BLaER1 (cell line): ENCODE measurements around the gene MIEN1.
"Not testable (repeated sequence)": the region's sequence is repeated elsewhere in the genome, so short reads cannot be mapped to it uniquely, and the experiment has no call there.

Experiments used
- H3K27ac ChIP-seq: shearing (Covaris generic); formaldehyde crosslinking; 2 replicates; pipeline ENCODE4 v1.8.1; 2022
- H3K27me3 ChIP-seq: shearing (Covaris generic); formaldehyde crosslinking; 2 replicates; pipeline ENCODE4 v1.8.1; 2022
- H3K36me3 ChIP-seq: shearing (Covaris generic); formaldehyde crosslinking; 2 replicates; pipeline ENCODE4 v1.8.1; 2022
- H3K4me1 ChIP-seq: shearing (Covaris generic); formaldehyde crosslinking; 2 replicates; pipeline ENCODE4 v1.8.1; 2022
- H3K4me2 ChIP-seq: shearing (Covaris generic); formaldehyde crosslinking; 2 replicates; pipeline ENCODE4 v1.8.1; 2022
- H3K4me3 ChIP-seq: shearing (Covaris generic); formaldehyde crosslinking; 2 replicates; pipeline ENCODE4 v1.8.1; 2022
- H3K9ac ChIP-seq: shearing (Covaris generic); formaldehyde crosslinking; 2 replicates; pipeline ENCODE4 v1.8.1; 2022
- H3K9me3 ChIP-seq: shearing (Covaris generic); formaldehyde crosslinking; 2 replicates; pipeline ENCODE4 v1.8.1; 2022
- H4K20me1 ChIP-seq: shearing (Covaris generic); formaldehyde crosslinking; 2 replicates; pipeline ENCODE4 v1.8.1; 2022
- Cebpa-rat ChIP-seq: shearing (Covaris generic); IDR thresholded peaks from 2 replicates; pipeline ENCODE4 v1.8.1; 2022

Gene MIEN1

GRCh38 chr17:39727556-39727955, 2.8 kb downstream of the MIEN1 start:
- H3K4me3 ChIP-seq: no peak overlapping the region
- H3K27ac ChIP-seq: no peak overlapping the region
- H3K9ac ChIP-seq: no peak overlapping the region
- no peak overlapping the region for H3K4me2 ChIP-seq
- H3K9me3 ChIP-seq: no peaks in the 10 kb centered on the region
- TF ChIP-seq Cebpa-rat: no peak
- peaks cover 30% of the 10 kb centered on the region for H3K36me3 ChIP-seq
- no peaks in the 10 kb centered on the region for H3K27me3 ChIP-seq
- peaks cover 27% of the 10 kb centered on the region for H3K4me1 ChIP-seq
- no peaks in the 10 kb centered on the region for H4K20me1 ChIP-seq

GRCh38 chr17:39726617-39727016, 3.7 kb downstream of the MIEN1 start:
- H3K4me2 ChIP-seq: peak overlapping the region; percentile 24
- H3K4me3 ChIP-seq: no peak overlapping the region
- no peak for TF ChIP-seq Cebpa-rat
- H3K9ac ChIP-seq: peak overlapping the region; percentile 31; the same call in 1 of the 2 replicates
- no peaks in the 10 kb centered on the region for H3K9me3 ChIP-seq
- no peaks in the 10 kb centered on the region for H3K27me3 ChIP-seq
- no peaks in the 10 kb centered on the region for H4K20me1 ChIP-seq
- H3K4me1 ChIP-seq: peaks cover 27% of the 10 kb centered on the region
- H3K36me3 ChIP-seq: peaks cover 30% of the 10 kb centered on the region
- no peak overlapping the region for H3K27ac ChIP-seq

- not testable (repeated sequence) for H3K9ac ChIP-seq, H3K27me3 ChIP-seq
- peaks cover 30% of the 10 kb centered on the region for H3K36me3 ChIP-seq
These were observed 4.4 kb downstream of the MIEN1 start for GRCh38 chr17:39725923-39726322.

GRCh38 chr17:39724731-39725130, 5.6 kb downstream of the MIEN1 start:
- H3K4me2 ChIP-seq: no peak overlapping the region
- H3K27me3 ChIP-seq: no peaks in the 10 kb centered on the region
- peaks cover 30% of the 10 kb centered on the region for H3K36me3 ChIP-seq
- H3K27ac ChIP-seq: no peak overlapping the region
- no peak overlapping the region for H3K4me3 ChIP-seq
- no peak overlapping the region for H3K9ac ChIP-seq
- H3K9me3 ChIP-seq: no peaks in the 10 kb centered on the region
- no peak for TF ChIP-seq Cebpa-rat
- H4K20me1 ChIP-seq: no peaks in the 10 kb centered on the region
- H3K4me1 ChIP-seq: peaks cover 19% of the 10 kb centered on the region

More at GRCh38 chr17:39725923-39726322, 4.4 kb downstream of the MIEN1 start:
- H3K27ac ChIP-seq, H4K20me1 ChIP-seq, H3K9me3 ChIP-seq, H3K4me3 ChIP-seq: not testable (repeated sequence)
- Histone ChIP-seq H3K4me1 (peaks cover 24% of the 10 kb centered on the region), H3K4me2 (peak overlapping the region; percentile 24; the same call in 1 of the 2 replicates)

- TF ChIP-seq Cebpa-rat: no peak
- peaks cover 10% of the 10 kb centered on the region for H3K4me1 ChIP-seq
- no peaks in the 10 kb centered on the region for H3K27me3 ChIP-seq
- H3K4me2 ChIP-seq: no peak overlapping the region
- no peak overlapping the region for H3K27ac ChIP-seq
- H3K9me3 ChIP-seq: no peaks in the 10 kb centered on the region
- H3K36me3 ChIP-seq: peaks cover 17% of the 10 kb centered on the region
- H4K20me1 ChIP-seq: no peaks in the 10 kb centered on the region
- H3K9ac ChIP-seq: no peak overlapping the region
- H3K4me3 ChIP-seq: no peak overlapping the region
These were observed 7.1 kb downstream of the MIEN1 start for GRCh38 chr17:39722965-39723848.

GRCh38 chr17:39722104-39722503, 8.2 kb downstream of the MIEN1 start:
- Histone ChIP-seq H3K36me3 (peaks cover 7% of the 10 kb centered on the region), H3K9ac (no peak overlapping the region), H3K27ac (no peak overlapping the region), H3K4me1 (peaks cover 20% of the 10 kb centered on the region), H4K20me1 (no peaks in the 10 kb centered on the region), H3K4me2 (no peak overlapping the region), H3K27me3 (no peaks in the 10 kb centered on the region), H3K9me3 (no peaks in the 10 kb centered on the region), H3K4me3 (no peak overlapping the region)
- TF ChIP-seq Cebpa-rat: no peak

- no peak overlapping the region for H3K4me3 ChIP-seq
- no peak overlapping the region for H3K27ac ChIP-seq
- H3K27me3 ChIP-seq: no peaks in the 10 kb centered on the region
- H3K9ac ChIP-seq: no peak overlapping the region
- no peaks in the 10 kb centered on the region for H3K9me3 ChIP-seq
- no peak for TF ChIP-seq Cebpa-rat
- no peaks in the 10 kb centered on the region for H4K20me1 ChIP-seq
- no peaks in the 10 kb centered on the region for H3K36me3 ChIP-seq
- peaks cover 25% of the 10 kb centered on the region for H3K4me1 ChIP-seq
- no peak overlapping the region for H3K4me2 ChIP-seq
These were observed 10.6 kb downstream of the MIEN1 start for GRCh38 chr17:39719563-39720355.

- no peak overlapping the region for H3K27ac ChIP-seq
- no peak overlapping the region for H3K4me3 ChIP-seq
- no peaks in the 10 kb centered on the region for H3K9me3 ChIP-seq
- H4K20me1 ChIP-seq: no peaks in the 10 kb centered on the region
- no peak overlapping the region for H3K9ac ChIP-seq
- peaks cover 29% of the 10 kb centered on the region for H3K4me1 ChIP-seq
- H3K36me3 ChIP-seq: no peaks in the 10 kb centered on the region
- H3K27me3 ChIP-seq: no peaks in the 10 kb centered on the region
- H3K4me2 ChIP-seq: peak overlapping the region; percentile 53
- TF ChIP-seq Cebpa-rat: no peak
These were observed 12.7 kb downstream of the MIEN1 start for GRCh38 chr17:39717660-39718059.

- no peaks in the 10 kb centered on the region for H3K36me3 ChIP-seq
- no peak for TF ChIP-seq Cebpa-rat
- H3K9ac ChIP-seq: peak overlapping the region; percentile 45; the same call in 1 of the 2 replicates
- H3K4me3 ChIP-seq: no peak overlapping the region
- H3K9me3 ChIP-seq: no peaks in the 10 kb centered on the region
- peaks cover 36% of the 10 kb centered on the region for H3K4me1 ChIP-seq
- H4K20me1 ChIP-seq: no peaks in the 10 kb centered on the region
- no peaks in the 10 kb centered on the region for H3K27me3 ChIP-seq
- H3K27ac ChIP-seq: peak overlapping the region; percentile 31; the same call in 1 of the 2 replicates
- peak overlapping the region; percentile 44 for H3K4me2 ChIP-seq
These were observed 13.3 kb downstream of the MIEN1 start for GRCh38 chr17:39716879-39717536.
